Inflammatory macrophage (primary cell): ENCODE measurements around the gene ARV1.
"Not testable (repeated sequence)": the region's sequence is repeated elsewhere in the genome, so short reads cannot be mapped to it uniquely, and the experiment has no call there.

Experiments used
- DNase-seq, 2 donors: peaks; one replicate each; pipeline ENCODE4 v3.0.0-alpha.2; 2020 to 2022

Gene ARV1

DNA sequence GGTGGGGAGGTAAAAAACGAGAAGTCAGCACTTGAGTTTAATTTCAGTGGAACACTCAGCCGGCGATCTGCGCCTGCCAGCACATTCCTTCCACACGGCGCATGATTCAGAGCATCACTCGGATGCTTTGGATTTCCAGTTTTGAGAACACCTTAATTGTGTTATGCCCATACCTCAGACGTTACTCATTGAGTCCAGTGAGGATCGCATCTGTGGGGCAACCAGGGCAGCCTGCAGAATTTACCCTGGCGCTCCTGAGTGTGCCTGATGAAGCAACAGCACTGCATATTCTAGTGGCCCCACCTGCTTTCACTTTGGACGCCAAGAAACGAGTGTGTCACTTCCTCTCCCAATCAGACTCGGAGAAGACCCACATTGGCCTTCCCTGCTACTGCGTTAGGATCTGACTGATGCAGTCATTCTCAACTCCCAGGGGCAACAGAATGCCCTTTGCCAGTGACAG is 41.3 kb downstream of the ARV1 start:
- DNase-seq, result no peak

DNA sequence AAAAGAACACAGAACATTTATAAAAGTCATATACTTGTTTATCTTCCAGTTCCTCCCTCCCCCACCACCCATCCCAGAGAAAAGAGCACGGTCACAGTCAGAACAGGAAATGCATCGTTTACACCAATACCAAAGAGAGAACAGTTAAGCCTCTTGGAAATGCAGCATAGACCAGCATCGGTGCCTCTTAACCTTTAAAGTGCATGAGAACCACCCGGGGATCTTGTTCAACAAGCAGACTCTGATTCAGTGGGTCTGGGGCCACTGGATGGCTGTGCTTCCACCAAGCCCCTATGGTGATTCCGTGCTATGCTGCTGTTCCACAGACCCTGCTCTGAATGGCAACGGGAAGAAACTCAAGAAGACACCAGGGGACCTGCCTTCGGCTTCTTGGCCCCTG is 41.9 kb downstream of the ARV1 start:
- no peak for DNase-seq

DNA sequence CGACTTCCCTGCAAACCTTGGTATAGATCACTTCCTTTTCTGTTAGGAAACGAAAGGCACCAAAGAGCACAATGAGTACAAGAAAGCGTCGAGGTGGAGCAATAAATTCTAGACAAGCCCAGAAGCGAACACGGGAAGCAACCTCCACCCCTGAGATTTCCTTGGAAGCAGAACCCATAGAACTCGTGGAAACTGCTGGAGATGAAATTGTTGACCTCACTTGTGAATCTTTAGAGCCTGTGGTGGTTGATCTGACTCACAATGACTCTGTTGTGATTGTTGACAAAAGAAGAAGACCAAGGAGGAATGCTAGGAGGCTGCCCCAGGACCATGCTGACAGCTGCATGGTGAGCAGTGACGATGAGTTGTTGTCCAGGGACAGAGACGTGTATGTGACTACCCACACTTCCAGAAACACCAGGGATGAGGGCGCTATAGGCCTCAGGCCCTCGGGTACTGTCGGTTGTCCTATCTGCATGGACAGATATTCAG is 42.7 kb downstream of the ARV1 start:
- peak; percentile 29 to 31 for DNase-seq

DNA sequence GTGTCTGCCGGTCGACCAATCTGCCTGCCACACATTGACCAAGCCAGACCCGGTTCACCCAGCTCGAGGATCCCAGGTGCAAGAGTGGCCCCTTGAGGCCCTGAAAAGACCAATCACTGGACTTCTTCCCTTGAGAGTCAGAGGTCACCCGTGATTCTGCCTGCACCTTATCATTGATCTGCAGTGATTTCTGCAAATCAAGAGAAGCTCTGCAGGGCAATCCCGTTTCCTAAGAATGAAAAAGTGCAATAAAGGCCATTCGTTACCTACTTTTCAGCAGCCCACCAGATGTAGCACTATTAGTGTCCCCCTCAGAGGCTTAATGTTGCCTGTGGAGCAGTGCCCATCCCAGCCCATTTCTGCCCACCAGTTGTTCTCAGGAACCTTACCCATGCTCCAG is 43.6 kb downstream of the ARV1 start:
- not testable (repeated sequence) for DNase-seq

DNA sequence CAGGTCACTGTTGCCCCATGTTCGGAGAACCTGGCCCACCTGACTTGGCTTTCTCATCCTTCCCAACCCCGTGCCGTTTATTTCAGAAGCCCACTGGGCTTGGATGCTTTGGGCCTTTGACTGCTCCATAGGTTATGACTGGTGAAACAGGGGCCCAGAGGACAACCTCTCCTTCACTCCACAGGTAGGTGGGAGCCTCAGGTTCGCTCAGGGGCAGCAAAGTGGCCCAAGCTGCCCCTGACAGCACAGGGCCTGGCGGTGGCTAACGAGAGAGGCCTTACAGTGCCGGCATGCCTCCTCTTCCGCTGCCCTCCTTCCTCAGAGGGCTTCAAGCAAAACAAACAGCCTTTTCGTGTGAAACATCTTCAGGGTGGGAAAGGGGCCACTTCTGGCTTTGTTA is 44.3 kb downstream of the ARV1 start:
- no peak for DNase-seq

DNA sequence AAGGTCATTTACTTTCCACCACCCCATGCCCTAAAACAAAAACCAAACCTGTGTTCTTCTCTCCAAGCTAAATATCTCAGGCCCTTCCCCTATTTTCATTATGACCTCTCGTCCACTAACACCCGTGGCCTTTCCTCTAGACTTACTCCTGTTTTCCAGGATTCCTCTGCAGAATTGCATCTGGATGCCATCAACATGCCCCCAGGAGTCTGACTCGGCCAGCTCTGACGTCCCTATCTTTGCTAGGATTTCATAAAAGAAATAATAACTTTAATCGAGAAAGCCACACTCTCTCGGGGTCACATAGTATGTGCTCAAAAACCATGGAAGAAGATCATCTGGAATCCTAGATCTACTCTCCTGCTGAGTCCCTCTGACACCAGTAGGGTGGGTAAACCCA is 47.7 kb downstream of the ARV1 start:
- DNase-seq, result no peak

DNA sequence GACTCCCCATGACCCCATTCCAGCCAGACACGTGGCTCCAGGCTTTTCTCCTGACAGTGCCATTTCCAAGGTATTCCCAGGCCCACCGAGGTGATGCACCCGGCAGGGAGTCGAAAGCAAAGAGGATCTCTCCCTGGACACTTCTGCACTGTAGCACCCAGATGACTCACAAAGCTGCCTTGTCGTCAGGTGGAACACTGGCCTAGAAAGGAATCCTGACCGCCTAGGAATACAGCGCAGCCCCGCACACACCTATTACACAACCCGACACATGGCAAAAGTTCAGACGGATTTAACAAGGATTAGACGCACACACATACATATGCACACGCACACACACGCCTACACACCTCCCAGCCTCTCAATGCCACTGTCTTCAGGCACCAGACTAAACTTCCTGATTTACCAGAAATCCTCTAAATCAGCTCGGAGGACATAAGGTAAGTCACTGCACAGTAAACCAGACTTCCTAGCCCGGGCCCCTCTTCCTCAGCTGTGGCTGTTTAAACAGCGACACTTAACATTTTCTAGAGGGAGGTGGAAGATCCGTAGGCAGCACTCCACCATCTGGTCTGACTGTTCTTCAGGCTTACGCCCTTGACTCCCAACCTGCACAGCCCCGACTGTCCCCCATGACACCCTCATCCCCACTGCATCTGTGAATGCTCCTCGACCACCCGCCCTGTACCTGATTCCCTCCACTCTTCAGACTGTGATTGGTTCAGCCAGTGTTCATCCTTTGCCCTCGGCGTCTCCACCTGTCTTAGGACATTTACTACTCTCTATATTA is 48.4 kb downstream of the ARV1 start:
- peak; percentile 58 to 67 for DNase-seq

DNA sequence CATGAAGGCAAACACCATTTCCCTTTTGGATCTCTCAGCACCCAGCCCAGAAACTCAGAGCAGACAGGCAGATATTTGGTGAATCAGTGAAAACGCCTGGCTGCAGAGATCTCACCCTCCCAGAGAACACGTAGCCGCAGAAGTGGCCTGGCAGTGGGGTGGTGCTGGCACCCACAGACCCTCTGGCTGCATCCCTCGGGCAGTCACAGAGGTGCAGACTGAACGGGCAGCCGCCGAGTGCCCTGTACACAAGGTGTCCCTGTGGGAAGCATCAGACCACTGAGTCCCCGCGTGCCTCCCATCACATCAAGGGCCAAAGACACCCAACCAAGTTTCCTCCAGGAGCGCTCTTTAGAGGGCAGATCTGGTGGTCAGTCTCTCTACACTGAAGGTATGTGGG is 49.1 kb downstream of the ARV1 start:
- no peak for DNase-seq

DNA sequence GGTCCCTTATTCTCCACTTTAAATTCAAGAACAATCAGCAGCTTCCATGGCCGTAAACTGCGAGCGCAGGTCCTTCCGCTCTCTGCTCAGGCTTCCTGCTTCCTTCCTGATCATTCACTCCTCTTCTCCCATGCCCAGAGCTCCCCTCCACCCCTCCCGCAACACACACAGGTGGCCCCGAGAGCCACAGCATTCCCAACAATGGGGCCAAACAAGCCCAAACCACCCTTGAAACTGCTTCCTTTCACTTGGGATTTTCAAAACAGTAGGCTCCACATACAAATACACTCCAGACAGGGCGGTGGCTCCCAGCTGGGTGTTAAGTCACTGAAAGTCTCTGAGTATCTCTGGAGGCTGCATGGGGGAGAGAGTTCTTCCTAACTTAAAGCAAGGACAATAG is 49.8 kb downstream of the ARV1 start:
- DNase-seq, result no peak

DNA sequence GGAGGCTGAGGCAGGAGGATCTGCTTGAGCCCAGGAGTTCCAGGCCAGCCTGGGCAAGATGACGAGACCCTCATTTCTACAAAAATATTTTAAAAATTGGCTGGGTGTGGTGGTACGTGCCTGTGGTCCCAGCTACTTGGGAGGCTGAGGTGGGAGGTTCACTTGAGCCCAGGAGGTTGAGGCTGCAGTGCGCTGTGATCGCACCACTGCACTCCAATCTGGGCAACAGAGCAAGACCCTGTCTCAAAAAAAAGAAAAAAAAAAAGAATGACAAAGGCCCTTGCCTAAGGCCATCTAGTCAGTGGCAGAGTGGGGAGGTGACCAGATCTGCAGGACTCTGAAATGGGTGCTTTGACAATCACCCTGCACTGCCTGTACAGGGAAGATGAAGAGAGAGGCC is 50.4 kb downstream of the ARV1 start:
- DNase-seq, result not testable (repeated sequence)

DNA sequence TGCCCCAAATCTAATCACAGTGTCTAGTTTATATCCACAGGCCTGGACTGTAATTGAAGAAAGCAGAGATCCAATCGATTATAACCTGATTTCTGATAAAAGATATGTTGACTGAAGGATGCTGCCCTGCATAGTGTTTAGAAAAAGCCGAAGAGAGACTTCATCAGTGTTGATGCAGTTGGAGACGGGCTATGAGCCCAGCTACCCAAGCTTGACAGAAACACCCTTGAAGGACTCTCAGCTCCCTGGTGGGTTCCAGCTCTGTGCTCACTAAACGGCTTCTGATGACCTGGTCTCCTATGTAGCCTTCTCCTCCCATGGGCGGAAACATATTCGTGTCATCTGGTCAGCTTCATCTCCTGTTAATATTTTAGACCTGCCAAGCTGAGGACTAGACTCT is 50.9 kb downstream of the ARV1 start:
- no peak for DNase-seq

DNA sequence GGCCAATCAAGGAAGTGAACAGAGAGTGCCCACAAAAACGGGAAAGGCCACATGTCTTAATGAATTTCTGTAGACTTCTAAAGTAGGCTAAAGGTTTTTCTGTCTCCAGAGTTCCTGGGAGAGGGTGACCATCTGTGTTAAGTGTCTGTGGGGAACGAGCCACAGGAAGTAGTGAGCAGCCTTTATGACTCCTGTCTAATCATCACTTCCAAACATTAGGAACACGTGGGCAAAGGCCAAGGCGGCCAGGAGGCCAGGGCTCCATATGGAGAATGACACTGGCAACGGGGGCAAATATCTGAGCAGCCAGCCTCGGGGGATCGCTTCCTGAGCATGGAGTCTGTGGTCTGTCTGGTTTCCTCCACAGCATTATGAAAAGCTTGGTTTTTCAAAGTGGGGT is 54.1 kb downstream of the ARV1 start:
- DNase-seq, result peak; percentile 19 to 22

DNA sequence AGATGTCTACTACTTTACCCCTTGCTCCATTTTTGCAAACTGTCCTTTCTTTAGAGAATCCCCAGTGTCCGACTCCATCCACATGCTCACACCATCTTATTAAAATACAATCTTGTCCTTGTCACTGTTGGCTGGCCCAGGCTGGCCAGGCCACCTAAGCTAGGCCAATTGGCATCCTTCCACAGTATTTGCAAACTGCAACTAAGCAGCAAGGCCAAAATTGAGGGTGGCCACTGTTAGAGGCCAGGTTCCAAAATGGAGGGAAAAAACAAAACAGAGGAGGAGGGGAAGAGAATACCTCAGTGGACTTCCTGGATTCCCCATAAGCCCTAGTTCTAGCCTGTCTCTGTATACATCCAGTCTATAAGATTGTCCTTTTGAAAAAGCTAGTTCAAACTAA is 56.9 kb downstream of the ARV1 start:
- no peak for DNase-seq

DNA sequence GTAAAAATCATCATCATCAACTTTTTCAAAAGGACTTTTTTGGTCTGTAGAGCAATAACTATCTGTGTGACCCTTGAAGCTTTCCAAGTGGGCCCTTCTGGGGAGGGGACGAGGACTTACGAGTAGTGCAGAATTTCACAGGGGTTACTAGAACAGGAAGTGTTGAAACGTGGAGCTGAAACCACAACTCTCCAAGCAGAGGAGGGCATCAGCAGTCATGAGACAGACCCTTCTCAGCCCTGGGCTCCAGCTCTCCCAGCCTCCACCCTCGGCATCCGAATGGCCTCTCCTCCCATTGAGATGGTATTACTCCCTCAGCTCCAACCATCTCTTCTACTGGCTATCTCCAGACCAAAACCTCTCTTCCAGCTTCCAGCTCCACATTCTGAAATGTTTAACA is 57.5 kb downstream of the ARV1 start:
- peak; percentile 71 for DNase-seq

DNA sequence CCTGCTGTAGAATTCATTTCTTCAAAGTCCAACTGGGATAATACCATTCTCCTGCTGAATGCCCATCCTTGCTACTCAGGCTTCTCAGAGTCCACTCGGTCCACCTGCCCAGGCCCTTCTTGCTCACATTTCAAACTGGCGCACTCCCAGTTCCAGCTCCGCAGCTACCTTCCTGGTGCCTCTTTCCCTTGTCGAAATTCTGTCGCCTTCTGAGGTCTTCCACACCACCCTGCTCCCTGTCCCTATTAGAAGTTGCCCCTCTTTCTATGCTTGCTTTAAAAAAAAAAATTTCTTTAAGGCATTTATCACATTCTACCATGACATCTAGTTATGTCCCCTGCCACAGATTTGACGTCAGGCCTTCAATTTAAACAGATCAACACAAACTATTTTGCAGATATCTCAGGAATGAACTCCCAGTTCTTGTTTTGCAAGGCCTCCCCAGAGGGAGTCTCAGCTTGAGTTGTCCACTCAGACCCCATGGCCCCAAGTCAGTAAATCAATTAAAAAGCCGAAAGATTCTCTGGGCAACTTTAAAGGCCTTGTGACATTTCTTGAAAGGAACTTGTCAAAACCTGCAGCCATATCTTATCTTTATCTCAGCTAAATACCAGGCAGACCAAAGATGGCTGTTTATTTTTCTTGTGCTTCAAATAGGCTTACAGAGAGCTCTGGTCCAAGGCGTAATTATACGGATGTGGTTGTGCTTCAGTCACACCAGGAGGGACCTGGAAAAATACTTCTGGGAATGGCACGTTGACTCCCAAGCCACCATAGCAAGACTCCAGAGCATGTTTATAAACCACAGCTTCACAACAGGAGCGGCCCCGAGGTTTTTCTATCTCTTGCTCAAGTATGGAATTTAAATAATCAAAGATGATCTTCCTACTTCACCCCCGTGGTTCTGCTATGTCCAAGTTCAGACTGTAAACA is 59.0 kb downstream of the ARV1 start:
- DNase-seq, result no peak

DNA sequence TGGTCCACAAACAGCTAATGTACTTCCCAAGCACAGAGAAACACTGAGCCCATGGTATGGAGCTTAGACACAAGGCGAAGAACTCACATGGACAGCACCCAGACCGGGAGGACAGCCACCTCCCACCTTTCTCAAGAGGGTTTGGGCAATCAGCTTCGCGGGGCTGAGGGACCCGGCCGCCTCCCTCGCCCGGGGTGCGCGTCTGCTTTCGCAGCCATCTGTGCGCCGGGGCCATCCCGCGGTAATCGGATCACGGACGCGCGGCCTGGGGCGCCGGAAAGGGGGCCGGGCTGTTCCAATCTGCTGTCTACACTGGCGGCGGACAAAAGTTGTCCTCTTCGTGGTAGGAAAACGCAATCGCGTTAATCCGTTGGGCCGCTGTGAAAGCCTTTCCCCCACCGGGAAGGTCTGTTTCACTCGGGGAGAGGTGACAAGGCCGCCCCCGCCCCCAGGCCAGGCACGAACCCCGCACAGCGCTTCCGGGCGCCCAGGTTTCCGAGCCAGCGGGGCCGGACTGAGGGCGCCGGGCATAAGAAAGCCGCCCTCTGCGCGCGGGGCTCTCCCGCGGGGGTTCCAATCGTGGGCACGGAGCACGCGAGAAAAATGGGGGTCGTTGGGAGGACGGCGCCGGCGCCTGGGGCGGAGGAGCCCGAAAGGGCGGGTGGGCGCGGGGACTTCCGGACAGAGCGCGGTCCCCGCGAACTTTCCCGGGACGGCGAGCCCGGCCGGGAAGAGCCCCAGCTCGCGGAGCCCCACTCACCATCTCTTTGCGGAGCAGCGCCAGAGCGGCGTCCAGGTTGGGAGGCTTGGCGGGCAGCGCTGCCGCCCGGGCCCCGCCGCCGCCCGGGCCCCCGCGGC is 60.5 kb downstream of the ARV1 start:
- DNase-seq, result peak; percentile 57 to 61

DNA sequence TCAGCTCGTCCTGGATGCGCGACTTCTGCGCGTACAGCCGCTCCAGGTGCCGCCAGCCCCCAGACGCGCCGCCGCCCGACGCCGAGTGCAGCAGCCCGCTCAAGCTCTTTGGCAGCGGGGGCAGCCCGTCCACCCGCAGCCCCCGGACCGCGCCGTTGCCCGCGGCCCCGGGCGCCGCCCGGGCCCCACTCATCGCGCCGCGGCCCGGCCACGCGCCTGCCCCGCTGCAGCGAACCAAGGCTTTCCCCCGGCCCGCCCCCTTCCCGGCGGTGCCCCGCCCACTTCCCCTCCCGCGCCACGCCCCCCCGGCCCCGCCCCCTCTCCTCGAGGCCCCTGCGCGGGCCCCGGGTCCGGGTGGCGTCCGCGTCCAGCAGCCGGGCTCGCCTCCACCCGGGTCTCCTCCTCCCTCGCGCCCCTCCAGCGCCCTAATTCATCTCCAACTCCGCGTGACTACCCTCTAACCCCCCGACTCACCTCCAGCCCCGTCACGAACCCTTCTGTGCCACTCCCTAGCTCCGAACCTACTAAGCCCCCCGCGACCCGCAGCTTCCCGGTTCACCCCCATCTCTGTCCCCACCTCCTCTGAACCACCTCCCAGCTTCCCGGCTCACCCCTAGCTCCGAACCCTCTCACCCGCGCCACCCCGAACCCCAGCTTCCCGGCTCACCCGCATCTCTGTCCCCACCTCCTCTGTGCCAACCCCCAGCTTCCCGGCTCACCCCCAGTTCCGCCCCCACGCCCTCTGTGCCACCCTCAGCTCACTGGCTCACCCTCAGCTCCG is 61.3 kb downstream of the ARV1 start, which contains the start of gene FAM89A:
Gene FAM89A, minus strand, starts transcription at position 236 of the 781 bp plus-strand sequence. Its CDS starts 43 bp downstream, at position 193.
- DNase-seq, result peak; percentile 36 to 63

DNA sequence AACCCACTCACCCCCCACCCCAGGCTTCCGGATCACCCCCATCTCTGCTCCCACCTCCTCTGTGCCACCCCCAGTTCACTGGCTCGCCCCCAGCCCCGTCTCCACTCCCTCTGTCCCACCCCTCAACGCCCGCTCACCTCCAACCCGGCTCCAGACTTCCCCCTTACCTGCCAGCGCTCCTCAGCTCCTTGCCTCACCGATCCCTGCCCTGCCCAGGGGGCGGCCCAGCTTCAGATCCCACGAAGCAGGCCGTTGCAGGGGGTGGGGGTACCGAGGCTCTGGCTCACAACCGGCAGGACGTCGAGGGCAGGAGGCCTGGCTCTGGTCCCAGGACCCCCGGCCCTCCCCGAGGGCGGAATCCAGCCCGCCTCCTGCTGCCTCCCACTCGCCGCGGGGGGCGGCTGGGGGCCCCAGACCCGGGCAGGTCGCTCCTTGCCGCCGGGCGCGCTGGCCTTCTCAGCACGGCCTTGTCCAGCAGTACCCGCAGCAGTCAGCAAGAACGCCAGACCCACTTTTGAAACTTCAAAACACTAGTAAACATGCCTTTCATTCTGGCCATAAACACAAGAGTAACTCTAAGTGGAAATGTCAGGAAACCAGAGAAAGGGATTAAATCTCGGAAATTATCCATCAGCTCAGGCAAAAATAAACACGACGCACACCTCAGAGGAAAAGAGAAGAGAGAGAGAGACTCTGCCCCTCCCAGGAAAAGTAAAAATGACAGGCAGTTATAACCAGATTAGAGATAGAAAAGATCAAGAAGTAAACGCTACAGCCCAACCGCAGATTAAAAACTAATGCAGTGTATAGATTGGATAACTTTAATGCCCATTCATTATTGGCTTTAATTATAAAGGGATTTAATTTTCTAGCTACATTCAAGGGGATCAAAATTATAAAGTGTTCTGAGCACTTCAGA is 62.2 kb downstream of the ARV1 start:
- DNase-seq, result no peak

DNA sequence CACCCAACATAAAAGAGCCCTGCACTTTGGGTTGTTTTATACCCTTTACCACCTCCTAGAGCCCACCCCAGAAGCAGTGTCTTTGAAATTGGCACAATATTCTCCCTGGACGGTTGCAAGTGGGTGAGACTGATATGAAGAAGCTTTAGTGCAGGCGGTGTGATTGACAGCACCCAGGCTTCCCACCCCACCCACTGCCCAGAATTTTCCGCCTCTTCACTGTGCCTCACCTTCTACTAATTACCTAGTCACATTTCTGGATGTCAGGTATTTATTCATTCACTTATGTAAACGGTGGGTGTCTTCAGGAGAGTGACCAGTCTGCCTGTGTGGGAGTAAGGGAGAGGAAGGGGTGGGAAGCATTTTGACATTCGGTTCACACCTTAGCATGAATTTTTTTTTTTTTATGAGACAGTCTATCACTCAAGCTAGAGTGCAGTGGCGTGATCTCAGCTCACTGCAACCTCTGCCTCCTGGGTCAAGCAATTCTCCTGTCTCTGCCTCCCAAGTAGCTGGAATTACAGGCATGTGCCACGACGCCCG is 62.9 kb downstream of the ARV1 start:
- DNase-seq, result no peak

DNA sequence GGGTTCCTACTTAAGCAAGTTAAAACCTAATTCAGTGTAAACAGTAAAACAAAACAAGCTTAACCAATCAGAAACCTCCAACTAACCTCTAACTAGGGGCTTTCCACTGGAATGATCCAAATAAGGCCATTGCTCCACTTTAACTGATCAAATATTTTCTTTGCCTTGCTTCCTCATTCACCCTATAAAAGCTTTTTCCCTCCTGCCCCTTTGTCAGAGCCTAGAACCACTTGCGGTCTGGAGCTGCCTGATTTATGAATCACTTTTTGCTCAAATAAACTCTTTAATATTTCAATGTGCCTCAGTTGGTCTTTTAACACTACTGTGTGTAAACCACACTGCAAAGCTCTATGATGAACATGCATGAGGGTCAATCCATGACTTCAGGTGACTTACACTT is 65.7 kb downstream of the ARV1 start:
- no peak for DNase-seq
